GM18502 (cell line): ENCODE data around the gene PHACTR3.

ENCODE experiments used
- ATAC-seq: cut with Tn5 transposase; IDR thresholded peaks from one replicate; pipeline ENCODE4 v1.9.1; 2021; ENCODE audit warnings: mild to moderate bottlenecking; ENCODE audit not compliant: unreplicated experiment, poor library complexity

PHACTR3 gene

GRCh38 chr20:59806578-59806975, 202.2 kb downstream of the PHACTR3 start:
- ATAC-seq: no peak

- no peak for ATAC-seq
Measured at GRCh38 chr20:59807909-59808728, 203.8 kb downstream of the PHACTR3 start.

- ATAC-seq: no peak
Measured at GRCh38 chr20:59808729-59809381, 204.5 kb downstream of the PHACTR3 start.

- no peak for ATAC-seq
Measured at GRCh38 chr20:59809630-59810448, 205.5 kb downstream of the PHACTR3 start.

GRCh38 chr20:59810449-59811187, 206.3 kb downstream of the PHACTR3 start:
- ATAC-seq: no peak

GRCh38 chr20:59811681-59812171, 207.4 kb downstream of the PHACTR3 start:
- no peak for ATAC-seq

GRCh38 chr20:59812286-59813125, 208.2 kb downstream of the PHACTR3 start:
- ATAC-seq: no peak

GRCh38 chr20:59813126-59813947, 209.0 kb downstream of the PHACTR3 start:
- no peak for ATAC-seq

GRCh38 chr20:59813948-59814839, 209.9 kb downstream of the PHACTR3 start:
- no peak for ATAC-seq

- ATAC-seq: no peak
Measured at GRCh38 chr20:59814840-59815340, 210.6 kb downstream of the PHACTR3 start.

- ATAC-seq: no peak
Measured at GRCh38 chr20:59816146-59816738, 211.9 kb downstream of the PHACTR3 start.

GRCh38 chr20:59817406-59817805, 213.1 kb downstream of the PHACTR3 start:
- no peak for ATAC-seq

GRCh38 chr20:59817846-59818615, 213.7 kb downstream of the PHACTR3 start:
- no peak for ATAC-seq

- no peak for ATAC-seq
Measured at GRCh38 chr20:59818911-59819310, 214.6 kb downstream of the PHACTR3 start.

GRCh38 chr20:59819496-59820203, 215.3 kb downstream of the PHACTR3 start:
- no peak for ATAC-seq
